Esophagus muscularis mucosa (tissue), 4 donors: ENCODE data around the gene KCNQ1.

Source experiments
- CTCF ChIP-seq, 3 experiments: fragments of 200-600 bp in 2 of 3; fragments of 450-650 bp in 1 of 3; sonication (generic) in 2 of 3; IDR thresholded peaks; one replicate each; pipeline ENCODE4 v1.5.1; 2017 to 2019; ENCODE audit warnings: antibody characterized with exemption in 3 of 3, mild to moderate bottlenecking in 2 of 3, moderate library complexity in 1 of 3
- EP300 ChIP-seq: sonication (generic); formaldehyde crosslinking; IDR thresholded peaks from one replicate; pipeline ENCODE4 v1.6.1; 2017; ENCODE audit warnings: antibody characterized with exemption
- POLR2A ChIP-seq: fragments of 450-650 bp; IDR thresholded peaks from one replicate; pipeline ENCODE4 v1.6.1; 2017; ENCODE audit warnings: antibody characterized with exemption, moderate library complexity, mild to moderate bottlenecking, low read depth
- POLR2AphosphoS5 ChIP-seq, 2 donors: sonication (generic); formaldehyde crosslinking; IDR thresholded peaks; one replicate each; pipeline ENCODE4 v1.6.1; 2017; ENCODE audit warnings: antibody characterized with exemption in 2 of 2

DNA sequence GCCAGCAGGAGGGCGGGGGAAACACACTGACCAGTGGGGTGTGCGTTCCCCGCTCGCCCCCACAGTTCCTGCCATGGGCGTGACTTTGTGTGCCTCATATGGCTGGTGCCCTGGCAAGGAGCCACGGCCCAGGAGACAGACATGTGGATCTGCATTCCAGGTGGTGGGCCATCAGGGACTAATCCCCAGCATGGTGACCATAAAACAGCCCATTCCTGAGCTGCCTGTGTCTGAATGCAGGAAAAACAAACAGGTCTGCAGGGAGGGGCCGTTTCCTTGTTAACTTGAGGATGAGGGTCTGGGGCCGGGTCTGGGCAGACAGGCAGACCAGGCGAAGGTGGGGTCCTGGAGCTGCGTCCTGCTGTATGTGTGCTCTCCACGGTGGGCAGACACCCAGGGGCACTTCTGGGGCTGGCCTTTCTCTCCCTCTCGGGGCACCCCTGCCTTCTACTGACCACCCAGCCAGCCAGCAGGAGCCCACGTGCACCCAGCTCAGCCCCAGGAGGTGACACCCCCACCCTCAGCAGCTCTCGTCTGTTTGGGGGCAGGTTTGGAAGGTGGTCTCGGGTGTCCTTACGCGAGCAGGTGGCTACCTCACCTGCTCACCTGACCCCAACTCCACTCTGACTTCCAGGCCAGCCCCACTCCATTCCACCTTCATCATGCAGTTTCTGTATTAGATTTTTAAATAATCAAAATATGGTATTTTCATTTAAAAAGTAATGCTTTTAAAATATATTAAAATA, 134.7 kb downstream of the KCNQ1 start:
- TF ChIP-seq CTCF (IDR thresholded peaks at IDR 0.05) (no peak), POLR2A (no peak), EP300 (no peak), POLR2AphosphoS5 (IDR thresholded peaks at IDR 0.05) (no peak)
